8988T (cell line): ENCODE results near the gene NRG3.

Source experiments
- DNase-seq: peaks from one replicate; pipeline ENCODE4 v3.0.0; 2011

NRG3 gene

GRCh38 chr10:82228701-82229100, 353.7 kb downstream of the NRG3 start:
- DNase-seq, result no peak

DNA sequence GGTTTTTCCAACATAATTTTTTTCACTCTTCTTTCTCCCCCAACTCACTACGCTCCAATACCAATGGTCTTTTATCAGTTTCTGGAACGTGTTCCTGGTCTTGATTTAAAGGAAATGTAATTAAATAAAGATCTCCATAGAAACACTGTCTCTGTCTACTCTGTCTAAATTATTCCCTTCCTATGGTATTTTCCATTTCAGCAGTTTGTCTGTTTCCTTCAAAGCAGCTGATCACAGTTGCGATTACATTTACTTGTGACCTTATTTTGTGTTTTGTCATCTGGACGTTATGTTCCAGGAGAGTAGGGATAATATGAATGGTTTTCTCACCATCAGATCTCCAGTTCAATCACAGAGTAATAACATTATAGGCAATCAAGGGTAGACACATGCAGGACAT, 359.2 kb downstream of the NRG3 start:
- DNase-seq, result no peak

GRCh38 chr10:82236084-82236731, 361.2 kb downstream of the NRG3 start:
- no peak for DNase-seq

GRCh38 chr10:82238291-82238690, 363.3 kb downstream of the NRG3 start:
- no peak for DNase-seq

GRCh38 chr10:82240408-82240807, 365.4 kb downstream of the NRG3 start:
- no peak for DNase-seq

DNA sequence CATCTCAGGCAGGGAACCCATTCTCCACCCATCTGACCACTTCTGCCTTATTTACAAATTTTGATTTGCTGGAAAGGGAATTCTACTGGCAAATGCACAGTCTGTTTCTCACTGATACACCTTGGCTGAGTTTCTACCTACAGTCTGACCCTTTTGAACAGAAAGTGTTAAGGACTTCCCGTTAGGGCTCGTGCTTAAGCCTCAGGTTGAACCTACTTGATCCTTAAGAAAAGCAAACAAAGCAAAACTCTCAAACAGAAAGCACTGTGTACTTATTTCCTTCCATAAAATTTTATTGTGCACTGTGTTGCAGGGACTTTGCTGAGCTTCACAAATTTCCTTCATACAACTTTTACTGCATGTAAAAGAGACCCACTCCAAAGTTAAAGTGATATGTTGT, 367.8 kb downstream of the NRG3 start:
- no peak for DNase-seq

- no peak for DNase-seq
Measured at GRCh38 chr10:82245157-82245556, 370.2 kb downstream of the NRG3 start.

DNA sequence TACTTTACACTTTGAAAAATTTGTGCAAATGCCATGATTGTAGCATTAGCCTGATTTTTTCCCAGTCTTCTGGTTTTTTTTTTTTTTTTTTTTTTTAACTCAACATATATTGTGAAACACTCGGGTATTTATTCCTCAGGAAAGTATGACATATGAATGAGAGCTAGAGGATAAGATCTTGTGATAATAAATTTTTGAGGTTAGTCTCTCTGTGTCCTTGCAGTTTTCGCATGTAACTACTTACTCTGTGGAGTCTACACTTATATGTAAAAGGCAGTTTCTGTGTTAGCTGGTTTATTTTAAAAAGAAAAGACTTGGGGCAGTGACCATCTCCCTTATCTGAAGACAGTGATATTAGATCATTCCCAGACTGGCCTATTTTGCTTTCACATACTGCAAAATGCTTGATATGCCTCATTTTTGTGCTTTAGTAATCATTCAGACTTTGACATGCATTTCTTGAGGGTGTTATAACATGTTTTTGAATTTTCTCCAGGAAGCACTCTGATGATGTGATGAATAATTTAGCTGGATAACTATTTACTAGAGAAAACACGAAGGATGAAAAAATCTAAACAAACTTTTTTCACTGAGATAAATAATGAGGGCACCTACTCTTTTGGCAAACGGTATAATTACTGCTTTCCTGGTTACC, 371.0 kb downstream of the NRG3 start:
- DNase-seq, result no peak

DNA sequence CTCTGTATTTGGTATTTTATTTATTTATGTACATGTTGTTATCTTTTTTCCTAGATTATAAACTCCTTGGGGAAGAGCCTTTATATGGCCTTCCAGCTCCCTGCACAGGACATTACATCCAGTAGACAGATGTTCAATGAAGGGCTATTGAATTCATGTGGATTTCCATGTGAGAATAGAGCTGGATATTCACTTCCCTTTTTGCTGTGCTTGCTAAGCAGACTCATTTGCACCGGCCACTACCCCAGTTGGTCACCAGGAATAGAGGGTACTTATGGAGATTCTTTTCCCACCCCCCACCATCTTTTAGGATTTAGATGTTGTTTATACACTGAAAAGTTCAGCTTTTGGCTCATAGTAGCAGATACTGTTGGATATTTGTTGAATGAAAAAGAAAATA, 374.1 kb downstream of the NRG3 start:
- DNase-seq, result no peak

DNA sequence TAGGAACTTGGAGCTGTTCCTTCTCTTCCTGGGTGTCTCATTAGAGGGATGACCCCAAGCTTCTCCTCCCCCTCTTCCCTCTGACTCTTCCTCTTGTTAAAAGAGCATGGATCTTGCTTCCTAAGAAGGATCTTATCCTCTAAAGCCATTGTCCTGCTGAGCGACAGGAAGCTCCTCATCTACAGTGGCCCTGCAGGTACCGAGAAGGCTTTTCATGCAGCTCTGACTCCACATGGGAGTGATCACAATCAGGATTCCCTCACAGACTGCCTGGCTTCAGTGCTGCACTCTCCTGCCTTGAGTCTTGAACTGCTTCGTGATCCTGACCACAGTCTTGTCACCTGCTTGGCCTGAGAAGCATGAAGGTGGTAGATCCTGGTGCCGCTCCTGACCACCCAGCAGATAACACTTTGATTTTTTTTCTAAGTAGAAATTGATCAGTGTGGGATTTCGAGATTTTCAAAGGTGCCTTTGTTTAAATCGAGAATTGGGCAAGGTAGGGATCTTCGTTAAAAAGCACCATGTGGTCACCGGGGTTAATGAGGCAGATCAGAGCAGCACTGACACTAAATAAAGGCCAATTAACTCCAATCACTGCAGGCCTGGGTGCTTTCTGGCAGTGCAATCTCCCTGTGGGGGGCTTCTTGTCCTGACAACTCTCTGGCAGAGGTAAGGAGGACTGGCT, 376.4 kb downstream of the NRG3 start:
- DNase-seq, result no peak

DNA sequence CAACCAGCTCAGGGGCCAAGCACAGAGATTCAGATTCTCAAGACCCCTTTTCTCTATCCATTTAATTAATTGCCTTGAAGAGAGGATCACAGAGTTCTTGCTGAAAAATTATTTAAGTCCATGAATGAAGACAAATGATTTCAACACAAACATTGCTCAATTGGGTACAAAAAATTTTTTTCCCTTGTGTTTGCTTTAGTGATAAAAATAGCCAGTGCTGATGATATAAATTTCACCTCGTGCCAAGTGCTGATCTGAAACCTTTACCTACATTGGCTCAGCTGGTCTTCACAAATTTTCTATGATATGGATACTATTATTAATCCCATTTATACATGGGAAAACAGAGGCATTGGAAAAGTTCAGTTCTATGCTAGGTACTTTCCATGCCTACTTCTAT, 377.1 kb downstream of the NRG3 start:
- DNase-seq, result no peak

DNA sequence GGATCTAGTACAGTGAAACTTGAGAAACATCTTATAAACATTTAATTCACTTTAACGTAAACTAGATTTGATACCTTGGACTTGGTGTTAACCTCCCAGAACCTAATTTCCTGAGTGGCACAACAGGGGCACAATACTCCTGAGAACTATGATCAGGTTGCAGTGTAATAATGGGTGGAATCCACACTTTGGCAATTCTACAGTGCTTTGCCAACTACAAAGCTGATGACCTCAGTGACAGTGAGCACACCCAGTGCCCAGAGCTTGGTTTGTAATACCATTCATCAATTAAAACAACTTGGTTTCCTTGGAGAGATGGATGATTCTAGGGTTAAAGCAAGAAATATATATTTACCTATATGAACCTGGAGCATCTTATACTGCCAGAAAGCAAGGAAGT, 379.2 kb downstream of the NRG3 start:
- DNase-seq, result no peak

DNA sequence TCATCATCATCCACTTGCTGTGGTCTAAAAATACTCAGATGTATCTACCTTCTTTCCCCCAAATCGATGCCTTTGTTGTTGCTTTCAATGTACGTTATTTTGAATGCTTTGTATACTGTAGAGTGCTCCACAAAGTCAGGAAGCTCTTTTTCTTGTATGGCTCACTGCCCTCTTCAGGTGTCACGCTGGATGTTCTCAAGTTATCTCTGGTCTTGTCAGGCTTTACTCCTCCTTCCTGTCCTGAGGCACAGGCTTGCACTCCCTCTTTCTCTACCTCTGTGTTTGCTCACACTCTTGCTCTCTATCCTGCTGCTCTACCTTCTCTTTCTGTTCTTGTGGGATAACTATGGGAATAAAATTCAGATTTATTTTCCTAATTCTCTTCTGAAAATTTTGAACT, 381.3 kb downstream of the NRG3 start:
- no peak for DNase-seq

- DNase-seq, result no peak
Measured at GRCh38 chr10:82266438-82266837, 391.4 kb downstream of the NRG3 start.

GRCh38 chr10:82267014-82267413, 392.0 kb downstream of the NRG3 start:
- DNase-seq, result no peak

GRCh38 chr10:82267465-82267864, 392.5 kb downstream of the NRG3 start:
- no peak for DNase-seq

DNA sequence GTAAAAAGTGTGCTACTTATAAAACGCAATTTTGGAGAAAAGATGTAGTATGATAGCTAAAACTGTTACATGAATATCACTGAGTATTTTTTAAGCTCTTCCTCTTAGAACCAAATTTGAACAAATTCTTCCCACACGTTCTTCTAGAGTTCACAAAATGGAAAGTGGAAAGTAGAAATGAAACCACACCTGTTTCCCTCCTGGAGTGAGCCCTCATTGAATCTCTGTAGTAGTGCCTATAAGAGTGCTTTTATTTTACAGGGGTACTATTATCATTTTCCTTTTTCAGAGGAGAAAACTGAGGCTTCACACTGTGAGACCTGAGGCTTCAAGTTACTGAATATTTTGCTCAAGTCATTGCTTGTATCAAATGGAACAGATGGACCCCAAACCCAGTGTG, 393.0 kb downstream of the NRG3 start:
- no peak for DNase-seq

DNA sequence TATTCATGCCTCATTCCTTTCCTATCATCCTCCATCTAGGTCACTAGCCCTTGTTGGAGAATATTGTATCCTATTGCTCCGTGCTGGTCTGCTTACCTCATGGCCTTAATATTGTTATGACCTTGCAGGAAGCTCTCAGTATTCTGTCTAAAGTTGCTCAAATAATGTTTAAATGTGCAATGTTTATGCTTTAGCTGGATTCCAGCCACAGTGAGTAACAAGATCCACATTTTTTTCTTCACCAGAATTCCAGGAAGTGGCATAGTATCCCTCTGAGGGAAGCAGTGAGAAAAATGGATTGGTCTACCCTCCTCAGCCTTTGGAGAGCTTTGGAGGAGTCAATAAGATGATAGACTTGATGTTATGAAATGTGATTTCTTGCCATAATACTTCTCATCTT, 402.6 kb downstream of the NRG3 start:
- DNase-seq, result no peak

- DNase-seq, result no peak
Measured at GRCh38 chr10:82278401-82279182, 403.6 kb downstream of the NRG3 start.

DNA sequence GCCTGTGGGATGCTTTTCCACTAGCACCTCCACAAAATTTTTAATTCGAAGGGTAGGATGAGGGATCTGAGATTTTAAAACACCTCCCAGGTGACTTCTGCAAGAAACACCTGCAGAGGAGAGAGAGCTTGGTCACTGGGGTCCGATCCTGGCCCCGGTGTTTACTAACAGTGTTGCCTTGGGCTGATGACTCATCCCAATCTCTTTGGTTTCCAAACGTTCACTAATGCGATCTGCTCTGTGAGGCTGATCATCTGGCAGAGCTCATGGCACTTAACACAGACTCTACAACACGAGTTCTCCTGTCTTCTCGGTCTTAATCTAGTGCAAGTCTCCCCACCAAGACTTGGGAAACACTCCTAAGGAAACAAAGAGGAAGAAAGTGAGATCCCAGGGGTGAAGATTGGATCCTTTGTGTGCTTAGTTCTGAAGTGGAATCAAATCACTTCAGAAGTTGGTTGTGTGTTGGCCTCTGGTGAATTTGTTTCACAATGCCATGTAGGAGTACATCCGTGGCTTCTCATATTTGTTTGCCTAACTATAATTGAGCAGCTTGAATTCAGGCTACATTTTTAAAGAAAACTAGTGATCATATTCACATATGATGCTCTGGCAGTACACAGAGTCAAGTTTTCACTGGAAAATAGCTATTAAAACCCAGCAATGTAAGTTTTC, 407.9 kb downstream of the NRG3 start:
- DNase-seq, result no peak

- DNase-seq, result no peak
Measured at GRCh38 chr10:82284180-82284579, 409.2 kb downstream of the NRG3 start.

GRCh38 chr10:82288461-82288881, 413.5 kb downstream of the NRG3 start:
- peak; percentile 14 for DNase-seq

- DNase-seq, result no peak
Measured at GRCh38 chr10:82289945-82290344, 415.0 kb downstream of the NRG3 start.
